Measurements from ENCODE around the gene CLDN1.

DNA sequence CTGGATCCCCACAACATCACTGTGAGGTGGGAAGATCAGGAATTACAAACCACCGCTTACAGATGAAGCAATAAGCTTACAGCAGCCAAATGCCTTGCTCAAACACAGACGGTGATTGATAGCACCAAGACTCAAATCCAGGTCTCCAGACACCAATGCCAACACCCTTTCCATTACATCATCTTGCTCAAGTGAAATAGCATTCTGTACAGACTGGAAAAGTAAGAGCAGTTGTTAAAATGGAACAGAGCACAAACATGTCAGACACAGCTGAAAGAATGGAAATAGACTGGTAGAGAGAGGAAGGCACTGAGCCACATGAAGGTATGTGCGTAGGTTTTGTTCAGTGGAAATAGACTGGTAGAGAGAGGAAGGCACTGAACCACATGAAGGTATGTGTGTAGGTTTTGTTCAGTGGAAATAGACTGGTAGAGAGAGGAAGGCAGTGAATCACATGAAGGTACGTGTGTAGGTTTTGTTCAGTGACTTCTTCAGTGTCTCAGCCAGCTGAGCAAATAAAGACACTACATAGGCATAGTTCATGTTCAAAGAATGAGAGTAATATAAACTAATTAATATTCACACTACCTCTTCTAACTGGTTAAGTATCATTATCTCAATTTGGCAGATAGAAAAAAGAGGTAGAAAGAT lies 15.6 kb downstream of the CLDN1 start:
- TF ChIP-seq, protein P1, sequence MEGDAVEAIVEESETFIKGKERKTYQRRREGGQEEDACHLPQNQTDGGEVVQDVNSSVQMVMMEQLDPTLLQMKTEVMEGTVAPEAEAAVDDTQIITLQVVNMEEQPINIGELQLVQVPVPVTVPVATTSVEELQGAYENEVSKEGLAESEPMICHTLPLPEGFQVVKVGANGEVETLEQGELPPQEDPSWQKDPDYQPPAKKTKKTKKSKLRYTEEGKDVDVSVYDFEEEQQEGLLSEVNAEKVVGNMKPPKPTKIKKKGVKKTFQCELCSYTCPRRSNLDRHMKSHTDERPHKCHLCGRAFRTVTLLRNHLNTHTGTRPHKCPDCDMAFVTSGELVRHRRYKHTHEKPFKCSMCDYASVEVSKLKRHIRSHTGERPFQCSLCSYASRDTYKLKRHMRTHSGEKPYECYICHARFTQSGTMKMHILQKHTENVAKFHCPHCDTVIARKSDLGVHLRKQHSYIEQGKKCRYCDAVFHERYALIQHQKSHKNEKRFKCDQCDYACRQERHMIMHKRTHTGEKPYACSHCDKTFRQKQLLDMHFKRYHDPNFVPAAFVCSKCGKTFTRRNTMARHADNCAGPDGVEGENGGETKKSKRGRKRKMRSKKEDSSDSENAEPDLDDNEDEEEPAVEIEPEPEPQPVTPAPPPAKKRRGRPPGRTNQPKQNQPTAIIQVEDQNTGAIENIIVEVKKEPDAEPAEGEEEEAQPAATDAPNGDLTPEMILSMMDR (conservative IDR thresholded peaks at IDR 0.05): no peak
- TF ChIP-seq EZH2 (IDR thresholded peaks at IDR 0.05; ENCODE audit: low read depth): no peak
